Heart right ventricle (tissue), 16 donors: ENCODE measurements around the gene PHEX. TPM values are rescaled to one million over a fixed set of nuclear protein-coding genes. Genes with fewer than 3 reads are reported as not detected.

ENCODE experiments used
- ATAC-seq, 8 donors: fragments of 200-7000 bp; cut with Tn5 transposase; one replicate each; pipeline ENCODE4 v1.9.1; 2020; ENCODE audit warnings: mild to moderate bottlenecking in 8 of 8, moderate library complexity in 8 of 8, moderate number of reproducible peaks in 1 of 8
- DNase-seq, 2 donors: peaks; one replicate each; pipeline ENCODE4 v3.0.0-alpha.2; 2020
- H3K27ac ChIP-seq, 10 donors: fragments of 200-600 bp; sonication (generic) in 2 of 10; one replicate each; pipeline versions ENCODE4 v1.5.0 to v1.8.0; 2020 to 2022; ENCODE audit warnings: mild to moderate bottlenecking in 3 of 10
- H3K27me3 ChIP-seq, 7 donors: fragments of 200-600 bp; one replicate each; pipeline ENCODE4 v1.8.0; 2021 to 2022; ENCODE audit warnings: mild to moderate bottlenecking in 2 of 7
- H3K36me3 ChIP-seq, 9 donors: fragments of 200-600 bp; sonication (generic) in 1 of 9; one replicate each; pipeline versions ENCODE4 v1.5.0 to v1.8.0; 2020 to 2022; ENCODE audit warnings: mild to moderate bottlenecking in 2 of 9
- H3K4me1 ChIP-seq, 9 donors: fragments of 200-600 bp; sonication (generic) in 1 of 9; one replicate each; pipeline versions ENCODE4 v1.5.0 to v1.8.0; 2020 to 2022; ENCODE audit warnings: mild to moderate bottlenecking in 4 of 9
- H3K4me3 ChIP-seq, 10 donors: fragments of 200-600 bp; sonication (generic) in 2 of 10; one replicate each; pipeline versions ENCODE4 v1.5.0 to v1.8.0; 2020 to 2022; ENCODE audit warnings: mild to moderate bottlenecking in 7 of 10, moderate library complexity in 2 of 10
- H3K9me3 ChIP-seq, 11 donors: fragments of 200-600 bp in 10 of 11; sonication (generic) in 2 of 11; one replicate each; pipeline versions ENCODE4 v1.5.0 to v1.8.0; 2013 to 2022; ENCODE audit warnings: mild to moderate bottlenecking in 2 of 11, control low read depth in 1 of 11, moderate library complexity in 1 of 11
- WGBS, 2 donors: extraction: QIAGEN DNeasy Blood & Tissue Kit; methylation state at CpG; one replicate each; pipeline ENCODE4 v1.1.7; 2013; ENCODE audit warnings: inconsistent platforms in 1 of 2; 5-methylcytosine and 5-hydroxymethylcytosine counted together
- intact Hi-C, 10 donors: fragments of 100-400 bp; cut with DNase I; formaldehyde crosslinking; loops; one replicate each; pipeline versions ENCODE4 v1.11.1 to v1.14.2; 2022
- polyA plus RNA-seq, 2 donors: library from polyadenylated mRNA; stranded (reverse); fragments of 200-250 nt; gene quantifications; one replicate each; pipeline ENCODE4 v1.2.3, GENCODE V29; 2013
- total RNA-seq, 10 donors: library from RNA; stranded (reverse); fragmentation: NEBNext Ultra II Directional in 3 of 10; extraction: Animal tissue kit (Norgen Biotek cat#: 25700) in 3 of 10; gene quantifications; one replicate each; pipeline versions ENCODE4 v1.2.1 to v1.2.4, GENCODE V29; 2021 to 2023
- TF ChIP-seq, protein P1 (sequence below), 9 donors: fragments of 200-600 bp; sonication (generic) in 2 of 9; IDR thresholded peaks; one replicate each; pipeline versions ENCODE4 v1.5.0 to v1.8.0; 2021 to 2022; ENCODE audit warnings: antibody characterized with exemption in 9 of 9, mild to moderate bottlenecking in 5 of 9, moderate library complexity in 1 of 9
- donor health status: Arrhythmogenic right ventricular cardiomyopathy.
- donor health status: ischemic (EF 13 %, LVEDD 7.1; RV severe dilation, severe dysfunction).
- donor health status: healthy with polysubstance abuse.
- donor health status: DM: no; HTN: yes; CAD: no.
- donor health status: DM: no; HTN: no; CAD: no.
- donor health status: ischemic (EF 25% LVEDD 6.9; RV normal size, moderate dysfunction).
- donor health status: ischemic (EF 25% LVEDD 5.7; RV mildly dilated, moderate dysfunction).
- donor health status: healthy.
- donor health status: DM: yes; HTN: yes; CAD: no.
- donor health status: Ischemic cardiomyopathy.
- donor health status: ischemic (EF 35%, LVEDD 5.7; RV mildly dilated, moderate dysfunction).
- donor health status: nonischemic (EF 11% LVEDD 7.7; RV severe dilation, severe dysfunction).
- donor health status: DM: yes; HTN: yes; CAD: no.
- donor health status: PGD.
- donor health status: ischemic (EF 29% LVEDD 5.4; RV normal size, mild dysfunction).
- donor health status: nonischemic (EF 23%, LVEDD 6.1; RV moderate dilation, normal function).

Gene PHEX
- total and polyA plus RNA-seq, 12 donors = 0.01 to 0.36 (median 0.18) TPM; not detected in 3

GRCh38 chrX:22037225-22037624 is 5.1 kb downstream of the PHEX start:
- no peaks in the 10 kb centered on the region for H3K36me3 ChIP-seq
- H3K4me1 ChIP-seq = no peaks in the 10 kb centered on the region
- no peak overlapping the region for H3K4me3 ChIP-seq
- H3K27me3 ChIP-seq = peaks cover 0 to 4% (median 0%) of the 10 kb centered on the region in 7 donors
- WGBS, 2 donors = 97 to 98% methylated on average over 2 of the region's 2 CpGs
- DNase-seq = no peak
- intact Hi-C loops = no loop called here
- H3K27ac ChIP-seq = no peak overlapping the region
- TF ChIP-seq, protein P1, sequence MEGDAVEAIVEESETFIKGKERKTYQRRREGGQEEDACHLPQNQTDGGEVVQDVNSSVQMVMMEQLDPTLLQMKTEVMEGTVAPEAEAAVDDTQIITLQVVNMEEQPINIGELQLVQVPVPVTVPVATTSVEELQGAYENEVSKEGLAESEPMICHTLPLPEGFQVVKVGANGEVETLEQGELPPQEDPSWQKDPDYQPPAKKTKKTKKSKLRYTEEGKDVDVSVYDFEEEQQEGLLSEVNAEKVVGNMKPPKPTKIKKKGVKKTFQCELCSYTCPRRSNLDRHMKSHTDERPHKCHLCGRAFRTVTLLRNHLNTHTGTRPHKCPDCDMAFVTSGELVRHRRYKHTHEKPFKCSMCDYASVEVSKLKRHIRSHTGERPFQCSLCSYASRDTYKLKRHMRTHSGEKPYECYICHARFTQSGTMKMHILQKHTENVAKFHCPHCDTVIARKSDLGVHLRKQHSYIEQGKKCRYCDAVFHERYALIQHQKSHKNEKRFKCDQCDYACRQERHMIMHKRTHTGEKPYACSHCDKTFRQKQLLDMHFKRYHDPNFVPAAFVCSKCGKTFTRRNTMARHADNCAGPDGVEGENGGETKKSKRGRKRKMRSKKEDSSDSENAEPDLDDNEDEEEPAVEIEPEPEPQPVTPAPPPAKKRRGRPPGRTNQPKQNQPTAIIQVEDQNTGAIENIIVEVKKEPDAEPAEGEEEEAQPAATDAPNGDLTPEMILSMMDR (IDR thresholded peaks at IDR 0.05) = no peak
- H3K9me3 ChIP-seq = no peaks in the 10 kb centered on the region
- no peak for ATAC-seq

DNA sequence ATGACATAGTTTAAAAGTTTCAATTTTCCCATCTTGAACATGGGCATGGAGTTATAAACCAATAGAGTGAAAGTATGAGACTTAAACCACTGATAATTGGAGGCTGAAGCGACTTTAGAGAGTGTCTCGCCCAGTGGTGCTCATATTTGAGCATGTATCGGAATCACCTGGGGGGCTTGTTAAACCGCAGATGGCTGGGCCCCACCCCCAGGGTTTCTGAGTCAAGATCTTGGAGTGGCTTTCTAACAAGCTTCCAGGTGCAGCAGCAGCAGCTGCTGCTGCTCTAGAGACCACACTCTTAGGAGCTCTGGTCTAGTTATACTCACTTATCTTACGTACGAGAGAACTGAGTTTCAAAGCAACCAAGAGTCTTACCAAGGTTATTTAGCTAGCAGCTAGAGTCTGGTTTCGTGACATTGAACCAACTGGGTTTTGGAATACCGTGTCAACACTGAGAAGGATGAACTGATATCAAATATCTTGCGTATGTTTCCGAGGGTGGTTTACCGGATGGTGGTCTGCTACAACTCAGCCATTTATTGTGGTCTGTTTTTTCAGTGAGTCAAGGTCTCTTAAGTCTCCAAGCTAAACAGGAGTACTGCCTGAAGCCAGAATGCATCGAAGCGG is 5.9 kb downstream of the PHEX start:
- H3K4me1 ChIP-seq = no peaks in the 10 kb centered on the region
- H3K27ac ChIP-seq = no peak overlapping the region
- ATAC-seq = no peak
- H3K4me3 ChIP-seq = no peak overlapping the region
- WGBS, 2 donors = 87 to 93% methylated on average over 13 of the region's 13 CpGs
- H3K27me3 ChIP-seq = peaks cover 0 to 4% (median 0%) of the 10 kb centered on the region in 7 donors
- no peaks in the 10 kb centered on the region for H3K9me3 ChIP-seq
- intact Hi-C loops = no loop called here
- DNase-seq = no peak
- TF ChIP-seq, protein P1 (IDR thresholded peaks at IDR 0.05) = no peak
- no peaks in the 10 kb centered on the region for H3K36me3 ChIP-seq

DNA sequence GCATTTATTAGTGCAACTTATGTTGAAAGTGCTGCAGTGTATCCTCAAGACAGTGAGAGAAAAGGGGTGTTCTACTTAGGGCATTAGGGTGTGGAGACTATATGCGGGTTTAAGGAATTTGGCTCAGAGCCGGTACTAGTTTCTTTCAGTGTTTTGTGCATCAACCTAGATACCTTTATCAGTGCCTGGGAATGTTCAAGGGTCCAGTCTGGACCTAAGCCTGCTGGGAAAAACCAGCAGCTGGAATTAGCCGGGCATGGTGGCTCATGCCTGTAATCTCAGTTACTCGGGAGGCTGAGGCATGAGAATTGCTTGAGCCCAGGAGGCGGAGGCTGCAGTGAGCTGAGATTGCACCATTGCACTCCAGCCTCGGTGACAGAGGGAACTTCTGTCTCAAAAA is 7.4 kb downstream of the PHEX start:
- TF ChIP-seq, protein P1 (IDR thresholded peaks at IDR 0.05) = no peak
- no peak for DNase-seq
- Histone ChIP-seq H3K27me3 (peaks cover 0 to 4% (median 0%) of the 10 kb centered on the region in 7 donors), H3K4me1 (no peaks in the 10 kb centered on the region), H3K27ac (no peak overlapping the region), H3K4me3 (no peak overlapping the region), H3K9me3 (no peaks in the 10 kb centered on the region), H3K36me3 (no peaks in the 10 kb centered on the region)
- intact Hi-C loops = no loop called here
- 85 to 89% methylated on average over 6 of the region's 6 CpGs for WGBS, 2 donors
- ATAC-seq = no peak

GRCh38 chrX:22040184-22040583 is 8.1 kb downstream of the PHEX start:
- 87 to 94% methylated on average over 2 of the region's 2 CpGs for WGBS, 2 donors
- Histone ChIP-seq H3K27ac (no peak overlapping the region), H3K4me3 (no peak overlapping the region), H3K36me3 (no peaks in the 10 kb centered on the region), H3K27me3 (peaks cover 0 to 4% (median 0%) of the 10 kb centered on the region in 7 donors), H3K9me3 (no peaks in the 10 kb centered on the region), H3K4me1 (no peaks in the 10 kb centered on the region)
- no peak for ATAC-seq
- TF ChIP-seq, protein P1 (IDR thresholded peaks at IDR 0.05) = no peak
- no peak for DNase-seq
- intact Hi-C loops = no loop called here
